Measurements from ENCODE around the gene GAMT. TPM values are rescaled to one million over a fixed set of nuclear protein-coding genes. Genes with fewer than 3 reads are reported as not detected.

The GAMT gene
- total and polyA plus RNA-seq, 2 of the 13 experiments (the other 11 are each of a cell fraction or from before 2014, with no cell fraction given), result 115 to 124 TPM

- TF ChIP-seq ZBTB4 (CRISPR knock-in tag; IDR thresholded peaks at IDR 0.05; ENCODE audit: borderline replicate concordance) (peak; percentile 65; the same call in 1 of the 2 replicates), GABPA (IDR thresholded peaks at IDR 0.05; ENCODE audit: low read depth, low read length) (peak; percentile 36; the same call in 1 of the 2 replicates), GABPA (CRISPR knock-in tag; IDR thresholded peaks at IDR 0.05; ENCODE audit: low read depth) (peak; percentile 74), AGO2 (optimal IDR thresholded peaks at IDR 0.05; ENCODE audit: low read depth, low read length) (peak; percentile 18), RBM22 (optimal IDR thresholded peaks at IDR 0.05; ENCODE audit: low read length) (peak; percentile 20), HOXA3 (CRISPR knock-in tag; IDR thresholded peaks at IDR 0.05) (0 out of 2 replicates have a peak, but pooled peaks have one; percentile 20), ELF3 (CRISPR knock-in tag; IDR thresholded peaks at IDR 0.05) (no peak), ZNF710 (CRISPR knock-in tag; IDR thresholded peaks at IDR 0.05; ENCODE audit: borderline replicate concordance) (no peak), ZNF225 (CRISPR knock-in tag; IDR thresholded peaks at IDR 0.05) (0 out of 2 replicates have a peak, but pooled peaks have one; percentile 21), PHF20 (CRISPR knock-in tag; IDR thresholded peaks at IDR 0.05) (no peak), GABPB1 (CRISPR knock-in tag; IDR thresholded peaks at IDR 0.05) (peak; percentile 54; the same call in 1 of the 2 replicates)
These were observed 32.0 kb upstream of the GAMT start (continued) for GRCh38 chr19:1433119-1434039.

Measured in HepG2 (cell line).